HEK293 (cell line): ENCODE measurements around the gene PRIMPOL.

Experiments
- CTCF ChIA-PET: fragments of 350-600 bp; formaldehyde crosslinking; extraction: SDS; loops from one replicate; lab custom pipeline; 2021; ENCODE audit warnings: antibody characterized with exemption; lab: Yijun Ruan, JAX
- POLR2A ChIA-PET: fragments of 300-600 bp; formaldehyde crosslinking; extraction: SDS; loops from one replicate; lab custom pipeline; 2020; ENCODE audit warnings: antibody characterized with exemption, inconsistent platforms; lab: Yijun Ruan, JAX
- H3K27ac ChIP-seq: fragments of 200-500 bp; sonication (Bioruptor generic); 2 replicates; pipeline ENCODE4 v1.5.1; 2014; ENCODE audit warnings: low read depth, low read length, control low read depth, inconsistent platforms; ENCODE audit errors: extremely low read depth
- H3K36me3 ChIP-seq, 2 experiments: fragments of 200-500 bp in 1 of 2; sonication (Bioruptor generic) in 1 of 2; 1 replicate in 1 of 2; 2 replicates in 1 of 2; pipeline ENCODE4 v1.5.1; 2014 to 2017; ENCODE audit warnings: inconsistent platforms in 2 of 2, low read length in 2 of 2; ENCODE audit not compliant: control insufficient read depth in 2 of 2, insufficient read depth in 1 of 2
- H3K4me1 ChIP-seq: fragments of 200-500 bp; sonication (Bioruptor generic); 2 replicates; pipeline ENCODE4 v1.5.1; 2014; ENCODE audit warnings: mild to moderate bottlenecking, low read length, inconsistent platforms; ENCODE audit not compliant: control insufficient read depth, insufficient read depth
- H3K4me3 ChIP-seq: 2 replicates; pipeline ENCODE4 v1.5.1; 2011; ENCODE audit warnings: low read depth, mild to moderate bottlenecking, control low read depth, low read length, moderate library complexity
- H3K9me3 ChIP-seq: fragments of 200-500 bp; sonication (Bioruptor generic); 2 replicates; pipeline ENCODE4 v1.5.1; 2014; ENCODE audit warnings: low read depth, low read length, inconsistent platforms; ENCODE audit not compliant: control insufficient read depth, insufficient read depth
- OSR2 ChIP-seq: fragments of 450-650 bp; formaldehyde crosslinking; IDR thresholded peaks from 2 replicates; pipeline ENCODE4 v1.5.1; 2016; ENCODE audit warnings: missing biosample characterization, missing genetic modification characterization
- ZBTB11 ChIP-seq: fragments of 450-650 bp; formaldehyde crosslinking; conservative IDR thresholded peaks from 2 replicates; pipeline ENCODE4 v1.5.1; 2016; ENCODE audit warnings: low read depth, missing biosample characterization, missing genetic modification characterization
- ZBTB17 ChIP-seq: fragments of 450-650 bp; formaldehyde crosslinking; IDR thresholded peaks from 2 replicates; pipeline ENCODE4 v1.5.1; 2016; ENCODE audit warnings: missing biosample characterization, missing genetic modification characterization
- ZBTB48 ChIP-seq: fragments of 450-650 bp; formaldehyde crosslinking; IDR thresholded peaks from 2 replicates; pipeline ENCODE4 v1.5.1; 2016; ENCODE audit warnings: missing biosample characterization, missing genetic modification characterization
- ZNF157 ChIP-seq: fragments of 450-650 bp; formaldehyde crosslinking; IDR thresholded peaks from 2 replicates; pipeline ENCODE4 v1.5.1; 2016; ENCODE audit warnings: missing biosample characterization, missing genetic modification characterization
- ZNF248 ChIP-seq: fragments of 450-650 bp; formaldehyde crosslinking; IDR thresholded peaks from 2 replicates; pipeline ENCODE4 v1.5.1; 2017; ENCODE audit warnings: missing biosample characterization, missing genetic modification characterization
- ZNF350 ChIP-seq: fragments of 450-650 bp; formaldehyde crosslinking; IDR thresholded peaks from 2 replicates; pipeline ENCODE4 v1.5.0; 2017; ENCODE audit warnings: missing biosample characterization, mild to moderate bottlenecking, missing genetic modification characterization
- ZNF416 ChIP-seq: fragments of 450-650 bp; formaldehyde crosslinking; IDR thresholded peaks from 2 replicates; pipeline ENCODE4 v1.5.1; 2016; ENCODE audit warnings: missing biosample characterization, missing genetic modification characterization
- ZNF623 ChIP-seq: fragments of 450-650 bp; formaldehyde crosslinking; IDR thresholded peaks from 2 replicates; pipeline ENCODE4 v1.5.1; 2016; ENCODE audit warnings: missing biosample characterization, missing genetic modification characterization
- ZNF791 ChIP-seq: fragments of 450-650 bp; formaldehyde crosslinking; IDR thresholded peaks from 2 replicates; pipeline ENCODE4 v1.5.1; 2016; ENCODE audit warnings: missing biosample characterization, missing genetic modification characterization
- ZNF830 ChIP-seq: fragments of 450-650 bp; IDR thresholded peaks from 2 replicates; pipeline ENCODE4 v1.5.0; 2018; ENCODE audit warnings: missing biosample characterization, missing genetic modification characterization, low read depth, mild to moderate bottlenecking, moderate library complexity
- TF ChIP-seq, protein P1 (sequence below): fragments of 450-650 bp; formaldehyde crosslinking; IDR thresholded peaks from 2 replicates; pipeline ENCODE4 v1.5.1; 2016; ENCODE audit warnings: missing biosample characterization, missing genetic modification characterization
- TF ChIP-seq, protein P2 (sequence below): fragments of 450-650 bp; formaldehyde crosslinking; IDR thresholded peaks from 2 replicates; pipeline ENCODE4 v1.5.1; 2017; ENCODE audit warnings: missing biosample characterization, missing genetic modification characterization
- TF ChIP-seq, protein P3 (sequence below): fragments of 450-650 bp; formaldehyde crosslinking; IDR thresholded peaks from 2 replicates; pipeline ENCODE4 v1.5.1; 2017; ENCODE audit warnings: missing biosample characterization, missing genetic modification characterization

Gene PRIMPOL

GRCh38 chr4:184644553-184645307 is 4.8 kb upstream of the PRIMPOL start (continued):
- TF ChIP-seq, protein P1, sequence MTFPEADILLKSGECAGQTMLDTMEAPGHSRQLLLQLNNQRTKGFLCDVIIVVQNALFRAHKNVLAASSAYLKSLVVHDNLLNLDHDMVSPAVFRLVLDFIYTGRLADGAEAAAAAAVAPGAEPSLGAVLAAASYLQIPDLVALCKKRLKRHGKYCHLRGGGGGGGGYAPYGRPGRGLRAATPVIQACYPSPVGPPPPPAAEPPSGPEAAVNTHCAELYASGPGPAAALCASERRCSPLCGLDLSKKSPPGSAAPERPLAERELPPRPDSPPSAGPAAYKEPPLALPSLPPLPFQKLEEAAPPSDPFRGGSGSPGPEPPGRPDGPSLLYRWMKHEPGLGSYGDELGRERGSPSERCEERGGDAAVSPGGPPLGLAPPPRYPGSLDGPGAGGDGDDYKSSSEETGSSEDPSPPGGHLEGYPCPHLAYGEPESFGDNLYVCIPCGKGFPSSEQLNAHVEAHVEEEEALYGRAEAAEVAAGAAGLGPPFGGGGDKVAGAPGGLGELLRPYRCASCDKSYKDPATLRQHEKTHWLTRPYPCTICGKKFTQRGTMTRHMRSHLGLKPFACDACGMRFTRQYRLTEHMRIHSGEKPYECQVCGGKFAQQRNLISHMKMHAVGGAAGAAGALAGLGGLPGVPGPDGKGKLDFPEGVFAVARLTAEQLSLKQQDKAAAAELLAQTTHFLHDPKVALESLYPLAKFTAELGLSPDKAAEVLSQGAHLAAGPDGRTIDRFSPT = peak; percentile 41; the same call in 1 of the 2 replicates
- TF ChIP-seq ZNF791 (tag by site-specific recombination) (no peak), ZNF350 (no peak), ZNF248 (no peak), ZBTB11 (no peak), ZBTB48 (tag by site-specific recombination) (no peak), ZNF416 (no peak), OSR2 (tag by site-specific recombination) (peak; percentile 34; the same call in 1 of the 2 replicates)
- TF ChIP-seq, protein P2, sequence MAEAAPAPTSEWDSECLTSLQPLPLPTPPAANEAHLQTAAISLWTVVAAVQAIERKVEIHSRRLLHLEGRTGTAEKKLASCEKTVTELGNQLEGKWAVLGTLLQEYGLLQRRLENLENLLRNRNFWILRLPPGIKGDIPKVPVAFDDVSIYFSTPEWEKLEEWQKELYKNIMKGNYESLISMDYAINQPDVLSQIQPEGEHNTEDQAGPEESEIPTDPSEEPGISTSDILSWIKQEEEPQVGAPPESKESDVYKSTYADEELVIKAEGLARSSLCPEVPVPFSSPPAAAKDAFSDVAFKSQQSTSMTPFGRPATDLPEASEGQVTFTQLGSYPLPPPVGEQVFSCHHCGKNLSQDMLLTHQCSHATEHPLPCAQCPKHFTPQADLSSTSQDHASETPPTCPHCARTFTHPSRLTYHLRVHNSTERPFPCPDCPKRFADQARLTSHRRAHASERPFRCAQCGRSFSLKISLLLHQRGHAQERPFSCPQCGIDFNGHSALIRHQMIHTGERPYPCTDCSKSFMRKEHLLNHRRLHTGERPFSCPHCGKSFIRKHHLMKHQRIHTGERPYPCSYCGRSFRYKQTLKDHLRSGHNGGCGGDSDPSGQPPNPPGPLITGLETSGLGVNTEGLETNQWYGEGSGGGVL = no peak
- TF ChIP-seq, protein P3, sequence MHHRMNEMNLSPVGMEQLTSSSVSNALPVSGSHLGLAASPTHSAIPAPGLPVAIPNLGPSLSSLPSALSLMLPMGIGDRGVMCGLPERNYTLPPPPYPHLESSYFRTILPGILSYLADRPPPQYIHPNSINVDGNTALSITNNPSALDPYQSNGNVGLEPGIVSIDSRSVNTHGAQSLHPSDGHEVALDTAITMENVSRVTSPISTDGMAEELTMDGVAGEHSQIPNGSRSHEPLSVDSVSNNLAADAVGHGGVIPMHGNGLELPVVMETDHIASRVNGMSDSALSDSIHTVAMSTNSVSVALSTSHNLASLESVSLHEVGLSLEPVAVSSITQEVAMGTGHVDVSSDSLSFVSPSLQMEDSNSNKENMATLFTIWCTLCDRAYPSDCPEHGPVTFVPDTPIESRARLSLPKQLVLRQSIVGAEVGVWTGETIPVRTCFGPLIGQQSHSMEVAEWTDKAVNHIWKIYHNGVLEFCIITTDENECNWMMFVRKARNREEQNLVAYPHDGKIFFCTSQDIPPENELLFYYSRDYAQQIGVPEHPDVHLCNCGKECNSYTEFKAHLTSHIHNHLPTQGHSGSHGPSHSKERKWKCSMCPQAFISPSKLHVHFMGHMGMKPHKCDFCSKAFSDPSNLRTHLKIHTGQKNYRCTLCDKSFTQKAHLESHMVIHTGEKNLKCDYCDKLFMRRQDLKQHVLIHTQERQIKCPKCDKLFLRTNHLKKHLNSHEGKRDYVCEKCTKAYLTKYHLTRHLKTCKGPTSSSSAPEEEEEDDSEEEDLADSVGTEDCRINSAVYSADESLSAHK (tag by site-specific recombination) = peak; percentile 48; the same call in 1 of the 2 replicates

DNA sequence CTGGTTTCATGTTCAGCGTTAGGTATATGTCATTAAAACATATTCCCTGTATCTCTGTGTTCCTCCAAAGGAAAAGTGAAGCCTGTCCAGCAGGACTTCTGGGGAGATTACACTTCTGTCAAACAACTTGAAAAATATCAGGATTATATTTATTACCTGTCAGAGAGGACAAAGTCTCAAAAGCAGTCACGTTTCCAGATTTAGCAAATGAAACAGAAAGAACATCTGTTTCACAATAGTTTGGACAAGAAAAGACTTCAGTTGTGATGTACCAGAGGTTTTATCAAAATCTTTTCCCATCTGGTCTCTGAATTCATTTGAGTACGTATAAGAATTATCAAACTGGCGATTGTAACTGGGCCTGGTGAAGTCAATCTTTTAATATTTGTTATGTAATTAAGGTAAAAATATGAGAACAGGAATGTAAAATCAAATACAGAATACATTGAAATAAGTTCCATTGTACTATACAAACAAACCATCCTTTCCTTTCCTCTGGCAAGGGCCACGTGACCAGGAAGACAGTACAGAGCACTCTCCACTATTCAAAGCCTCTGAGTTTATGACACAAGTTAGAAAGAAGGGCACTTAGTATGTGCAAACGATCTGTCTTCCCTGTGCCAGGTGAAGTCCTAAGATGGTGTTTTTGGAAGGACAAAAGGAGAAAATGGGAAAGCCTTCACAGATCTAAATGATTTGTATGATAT is 3.5 kb upstream of the PRIMPOL start:
- Histone ChIP-seq H3K27ac (no peak overlapping the region), H3K9me3 (no peaks in the 10 kb centered on the region), H3K4me1 (peaks cover 24% of the 10 kb centered on the region), H3K4me3 (no peak overlapping the region), H3K36me3 (peaks cover 0 to 11% of the 10 kb centered on the region in 2 experiments; a peak in 2 of 3 replicates)
- TF ChIP-seq ZNF623 (no peak), ZNF157 (tag by site-specific recombination) (no peak), ZNF830 (tag by site-specific recombination) (no peak), ZBTB17 (0 out of 2 replicates have a peak, but pooled peaks have one; percentile 12)
- POLR2A ChIA-PET = no interaction called here
- CTCF ChIA-PET = no interaction called here
